DMS 273 (cell line): ENCODE measurements around the gene ATAD3C.

ENCODE experiments used
- DNase-seq: peaks from one replicate; lab custom pipeline; 2025; ENCODE audit not compliant: unreplicated experiment; lab: John Stamatoyannopoulos, UW

The ATAD3C gene

GRCh38 chr1:1430992-1431844 is 18.3 kb upstream of the ATAD3C start:
- DNase-seq: peak; percentile 91

- peak; percentile 84 for DNase-seq
Measured at GRCh38 chr1:1431845-1432273, 17.6 kb upstream of the ATAD3C start.

- DNase-seq: peak; percentile 94
Measured at GRCh38 chr1:1432274-1432950, 17.1 kb upstream of the ATAD3C start.

GRCh38 chr1:1432951-1433803 is 16.3 kb upstream of the ATAD3C start:
- DNase-seq: peak; percentile 95

- peak; percentile 88 for DNase-seq
Measured at GRCh38 chr1:1433804-1434130, 15.7 kb upstream of the ATAD3C start.

- DNase-seq: peak; percentile 88
Measured at GRCh38 chr1:1434131-1434823, 15.2 kb upstream of the ATAD3C start.

- DNase-seq: peak; percentile 73
Measured at GRCh38 chr1:1434824-1435105, 14.7 kb upstream of the ATAD3C start.

GRCh38 chr1:1435106-1435903 is 14.2 kb upstream of the ATAD3C start, which contains the start of gene VWA1:
Gene VWA1, plus strand, starts transcription at chr1:1435690. Its CDS starts 59 bp downstream, at chr1:1435749.
- peak; percentile 91 for DNase-seq

GRCh38 chr1:1435911-1436629 is 13.4 kb upstream of the ATAD3C start:
- no peak for DNase-seq

GRCh38 chr1:1436630-1437032 is 12.9 kb upstream of the ATAD3C start:
- no peak for DNase-seq

- DNase-seq: no peak
Measured at GRCh38 chr1:1437033-1437903, 12.2 kb upstream of the ATAD3C start.

GRCh38 chr1:1437904-1438376 is 11.5 kb upstream of the ATAD3C start:
- DNase-seq: no peak

- DNase-seq: no peak
Measured at GRCh38 chr1:1438531-1439381, 10.7 kb upstream of the ATAD3C start.

GRCh38 chr1:1439546-1440261 is 9.8 kb upstream of the ATAD3C start:
- DNase-seq: no peak

- peak; percentile 77 for DNase-seq
Measured at GRCh38 chr1:1440262-1441001, 9.1 kb upstream of the ATAD3C start.
